Endometrium (tissue), 2 donors: ENCODE measurements around the gene FAP.
A peak's percentile ranks its signal among the peaks of the same experiment; 100 is the strongest.

ENCODE experiments used
- FAIRE-seq: peaks from 2 replicates; lab custom pipeline; 2012; peaks lifted over from hg19 to GRCh38; lab: Jason Lieb, UNC
- donor health status: control.
- donor health status: control.

The FAP gene

GRCh38 chr2:162243294-162243693 lies at the start of gene FAP:
Gene FAP, minus strand, starts transcription at chr2:162243445. Its CDS starts 118 bp downstream, at chr2:162243327.
- FAIRE-seq = peak; percentile 95

- FAIRE-seq = no peak
Measured at GRCh38 chr2:162291748-162292147, 48.5 kb upstream of the FAP start.

DNA sequence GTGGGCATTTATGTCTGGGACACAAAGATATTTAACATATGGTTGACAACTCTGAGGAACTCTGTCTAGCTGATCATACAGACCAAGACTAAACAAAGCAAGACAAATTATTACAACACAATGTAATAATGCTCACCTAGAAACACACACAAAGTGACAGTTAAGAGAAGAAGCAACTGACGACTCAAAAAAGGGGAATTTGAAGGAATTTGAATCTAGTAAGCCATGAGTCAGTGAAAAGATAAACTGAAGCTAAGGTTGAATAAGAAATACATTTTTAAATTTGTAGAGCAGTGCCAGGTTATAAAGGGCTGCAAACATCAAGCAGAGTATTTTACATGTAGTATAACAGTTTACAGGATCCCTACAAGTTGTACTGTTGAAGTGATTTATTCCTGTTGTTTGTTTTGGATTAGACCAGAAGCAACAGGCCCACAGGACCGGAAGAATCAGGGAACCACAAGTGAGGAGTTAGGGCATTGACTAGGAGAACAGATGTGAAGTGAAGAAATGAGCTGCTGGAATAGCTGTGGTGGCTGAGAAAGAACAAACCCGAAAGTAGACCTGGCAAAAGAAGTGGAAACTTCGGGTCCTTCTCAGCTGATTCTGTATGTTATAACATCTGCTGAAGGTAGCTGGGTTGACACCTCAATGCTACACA lies 39.6 kb upstream of the FAP start:
- no peak for FAIRE-seq

DNA sequence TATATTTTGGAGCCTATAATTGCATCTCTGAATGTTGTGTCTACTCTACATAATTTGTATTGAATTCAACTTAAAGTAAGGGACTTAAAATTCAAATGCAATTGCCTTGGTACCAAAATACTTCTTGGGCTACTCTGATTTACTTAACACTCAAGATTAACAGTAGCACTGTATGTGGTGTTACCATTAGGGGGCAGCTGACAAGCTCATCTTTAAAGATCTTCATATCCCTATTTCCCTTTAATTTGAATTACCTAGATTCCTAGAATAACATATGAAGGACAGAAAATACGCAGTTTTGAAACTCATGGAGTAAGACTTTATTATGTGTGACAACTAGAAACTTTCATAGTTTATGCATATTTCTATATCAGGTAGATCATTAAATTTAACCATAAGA lies 37.4 kb upstream of the FAP start:
- FAIRE-seq = no peak

GRCh38 chr2:162277381-162277780 lies 34.1 kb upstream of the FAP start:
- no peak for FAIRE-seq

DNA sequence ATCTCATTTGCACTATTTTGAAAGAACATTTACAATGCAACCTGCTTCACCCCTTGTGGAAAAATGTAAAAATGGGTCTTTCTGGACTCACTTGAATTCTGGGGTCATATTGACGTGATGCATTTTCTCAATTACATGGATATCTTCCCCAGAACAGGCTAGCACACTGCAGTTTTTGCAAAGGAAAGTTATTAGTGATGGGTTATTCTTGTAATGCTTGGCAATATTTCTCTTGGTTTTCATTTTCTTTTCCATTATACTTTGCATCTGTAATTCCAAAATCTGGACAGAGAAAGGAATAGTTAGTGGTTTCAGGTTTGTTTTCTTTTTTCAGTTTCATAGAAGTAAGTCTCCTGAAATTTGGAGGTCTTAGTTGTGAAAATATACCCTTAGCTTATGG lies 24.8 kb upstream of the FAP start:
- no peak for FAIRE-seq

GRCh38 chr2:162267496-162267895 lies 24.3 kb upstream of the FAP start:
- no peak for FAIRE-seq

DNA sequence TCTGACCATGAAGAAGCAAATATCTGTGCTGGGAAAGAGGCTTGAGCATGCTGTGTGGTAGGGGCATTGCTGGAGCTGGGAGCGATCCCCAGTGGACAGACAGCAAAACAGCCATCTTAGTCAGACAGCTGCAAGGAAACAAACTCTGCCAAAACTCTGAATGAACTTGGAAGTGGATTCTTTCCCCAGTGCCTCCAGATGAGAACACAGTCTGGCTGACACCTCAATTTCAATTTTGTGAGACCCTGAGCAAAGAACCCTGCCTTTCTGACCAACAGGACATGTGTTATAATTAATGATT lies 23.2 kb upstream of the FAP start:
- no peak for FAIRE-seq

DNA sequence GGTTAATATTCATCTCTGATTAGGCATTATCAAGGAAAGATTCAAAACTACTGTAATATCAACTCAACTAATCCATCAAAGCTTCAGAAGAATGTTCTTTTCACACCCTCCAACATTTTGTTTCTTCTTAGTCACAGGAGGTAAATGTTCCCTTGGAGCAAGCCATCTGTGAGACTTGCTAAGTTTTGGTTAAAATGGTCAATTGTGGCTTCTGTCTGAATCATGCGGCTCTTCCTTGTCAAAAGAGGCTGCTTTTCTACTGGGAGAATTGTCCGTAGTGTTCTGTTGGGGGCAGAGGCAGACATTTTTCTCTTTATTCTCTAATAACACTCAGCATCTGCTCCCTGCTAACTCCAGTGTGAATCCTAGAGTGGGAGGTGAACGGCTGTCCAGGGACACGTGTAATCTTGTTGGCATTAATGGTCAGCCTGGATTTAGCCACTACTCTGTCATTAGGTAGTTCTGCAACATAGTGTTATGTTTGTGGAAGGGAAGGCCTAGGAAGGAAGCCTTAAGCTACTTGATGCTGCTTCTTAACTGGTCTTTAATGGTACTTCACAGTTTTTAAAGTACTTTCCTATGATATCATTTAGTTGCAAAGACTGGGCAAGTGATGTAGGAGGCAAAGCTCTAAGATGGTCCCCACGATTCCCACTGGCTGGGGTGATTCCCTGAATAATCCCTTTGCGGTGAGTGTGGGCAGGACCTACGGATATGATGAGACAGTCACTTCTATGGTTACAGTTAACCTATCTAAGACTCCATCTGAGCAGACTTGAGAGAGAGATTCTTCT lies 22.6 kb upstream of the FAP start:
- FAIRE-seq = no peak

- no peak for FAIRE-seq
Measured at GRCh38 chr2:162261032-162261945, 18.0 kb upstream of the FAP start.

DNA sequence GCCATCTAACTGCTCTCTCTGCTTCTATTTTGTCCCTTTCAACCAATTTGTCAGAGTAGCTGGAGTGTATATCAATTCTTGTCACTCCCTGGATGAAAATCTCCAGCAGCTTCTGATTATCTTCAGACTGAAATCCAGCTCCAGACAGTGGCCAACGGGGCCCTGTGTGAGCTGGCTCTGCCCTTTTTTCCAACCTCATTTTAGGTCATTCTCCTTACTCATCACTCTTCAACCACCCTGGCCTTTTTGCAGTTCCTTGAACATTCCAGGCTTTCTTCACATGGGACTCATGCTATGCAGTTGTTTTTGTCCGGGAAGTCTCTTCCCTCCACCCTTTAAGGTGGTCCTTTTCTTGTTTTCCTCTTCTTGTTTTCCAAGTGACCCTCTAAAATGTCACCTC lies 15.4 kb upstream of the FAP start:
- no peak for FAIRE-seq

DNA sequence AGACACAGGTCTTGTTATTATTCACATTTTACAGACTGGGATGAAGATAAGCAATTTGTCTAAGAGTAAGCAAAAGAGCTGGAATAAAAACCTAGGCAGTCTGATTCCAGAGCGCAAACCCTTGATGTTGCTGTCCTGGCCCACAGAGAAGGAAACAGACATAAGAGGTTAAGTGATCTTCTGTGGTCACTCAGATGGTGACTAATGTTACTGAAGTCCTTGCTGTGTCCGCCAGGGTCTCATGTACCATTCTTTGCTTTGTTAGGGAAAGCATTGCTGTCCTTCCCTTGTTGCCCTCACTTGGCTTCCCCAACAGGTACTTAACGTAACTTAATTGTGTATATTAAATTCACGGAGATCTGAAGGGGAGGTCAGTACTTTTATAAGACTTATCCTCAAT lies 14.9 kb upstream of the FAP start:
- FAIRE-seq = no peak

DNA sequence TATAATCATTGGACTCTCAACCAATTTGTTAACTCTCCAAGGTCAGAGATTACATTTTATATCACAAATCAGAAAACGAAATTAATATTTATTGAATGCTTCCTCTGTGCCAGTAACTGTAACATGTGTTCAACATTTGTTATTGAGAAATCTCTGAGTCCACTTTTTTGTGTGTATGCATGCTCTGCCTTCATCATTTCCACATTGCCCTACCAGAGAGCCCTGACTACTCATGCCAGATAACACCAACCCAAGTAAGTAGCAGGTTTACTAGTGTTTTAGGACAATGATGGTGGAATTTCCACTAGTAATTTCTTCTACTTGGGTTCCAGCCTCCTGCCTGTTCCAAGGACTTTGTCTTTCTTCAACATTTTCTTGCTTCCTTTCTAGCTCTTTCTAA lies 14.2 kb upstream of the FAP start:
- FAIRE-seq = no peak

DNA sequence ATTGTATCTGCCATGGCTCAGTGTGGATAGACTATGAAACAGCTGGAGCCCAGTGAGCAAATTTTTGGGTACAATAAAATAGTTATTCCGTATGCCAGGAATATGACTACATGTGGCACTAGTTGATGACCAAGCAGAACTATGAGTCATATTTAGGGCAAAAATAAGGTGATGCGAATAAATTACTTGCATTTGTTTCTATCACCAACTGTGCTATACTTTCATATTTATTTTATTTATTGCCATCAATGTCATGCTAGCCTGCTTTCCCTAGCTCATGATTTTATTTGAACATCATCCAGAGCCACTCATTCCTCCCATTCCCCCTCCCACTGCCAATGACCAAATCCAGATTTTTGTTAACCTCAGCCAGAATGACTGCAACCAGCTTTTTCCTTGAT lies 13.3 kb upstream of the FAP start:
- FAIRE-seq = peak; percentile 26

- no peak for FAIRE-seq
Measured at GRCh38 chr2:162254236-162254871, 11.1 kb upstream of the FAP start.

DNA sequence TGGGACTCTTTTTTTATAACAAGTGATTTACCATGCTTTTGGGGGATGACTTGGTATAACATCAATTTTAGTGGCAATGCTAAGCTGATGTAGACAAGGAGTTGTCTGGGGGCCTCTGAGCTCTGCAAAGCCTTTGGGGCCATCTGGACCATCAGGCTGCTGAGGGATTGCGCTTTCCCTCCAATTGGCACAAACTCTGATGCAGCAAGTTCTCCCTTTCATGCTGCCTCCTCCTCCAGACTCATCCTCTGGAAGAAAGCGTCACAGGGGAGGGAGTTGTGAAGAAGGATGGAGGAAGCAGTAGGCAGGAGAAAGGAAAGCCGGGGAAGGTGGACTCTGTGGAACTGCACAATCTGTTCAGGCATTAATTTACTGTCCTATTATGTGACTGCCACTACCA lies 10.2 kb upstream of the FAP start:
- FAIRE-seq = no peak

- FAIRE-seq = no peak
Measured at GRCh38 chr2:162252153-162252552, 8.9 kb upstream of the FAP start.

GRCh38 chr2:162245781-162246180 lies 2.5 kb upstream of the FAP start:
- no peak for FAIRE-seq

DNA sequence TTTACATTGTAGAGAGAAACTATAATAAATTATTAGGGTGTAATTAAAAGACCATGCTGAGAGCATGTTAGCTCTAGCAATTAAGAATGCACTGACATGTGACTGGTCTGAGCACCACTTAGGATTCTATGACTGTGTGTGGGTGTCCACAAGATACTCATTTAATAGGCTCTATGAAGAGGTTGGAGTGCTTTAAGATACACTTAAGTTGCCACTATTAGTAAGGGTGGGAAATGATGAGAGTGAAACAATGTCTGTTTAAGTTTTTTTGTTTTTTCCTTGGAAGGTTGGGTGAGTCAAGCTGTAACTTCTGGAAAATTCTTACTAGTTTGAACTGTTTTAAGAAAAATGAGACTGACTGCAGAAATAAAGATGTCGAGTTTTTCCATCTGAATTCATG lies 1.8 kb upstream of the FAP start:
- no peak for FAIRE-seq

DNA sequence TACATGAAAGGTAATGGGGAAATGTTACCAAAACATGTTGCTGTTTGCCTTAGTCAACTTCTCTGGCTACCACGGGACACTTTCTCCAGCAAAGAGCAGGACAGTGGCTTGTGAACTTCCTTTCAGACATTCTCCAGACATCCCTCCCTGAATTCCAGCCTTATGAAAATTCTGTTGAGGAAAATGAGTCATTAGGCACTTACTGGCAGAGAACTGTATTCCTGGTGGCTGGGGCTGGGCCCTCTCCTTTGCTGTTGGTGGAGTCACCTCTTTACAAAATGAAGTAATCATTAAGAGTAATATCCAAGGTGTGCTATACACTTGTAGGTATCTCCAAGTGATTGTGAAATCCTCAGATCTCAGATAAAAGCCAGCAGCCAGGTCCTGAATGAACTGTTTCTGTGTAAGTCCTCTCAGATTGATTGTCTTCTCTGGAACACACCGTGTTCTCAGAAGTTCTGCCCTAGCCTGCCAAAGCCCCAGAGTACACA lies 1.3 kb upstream of the FAP start:
- FAIRE-seq = peak; percentile 67

DNA sequence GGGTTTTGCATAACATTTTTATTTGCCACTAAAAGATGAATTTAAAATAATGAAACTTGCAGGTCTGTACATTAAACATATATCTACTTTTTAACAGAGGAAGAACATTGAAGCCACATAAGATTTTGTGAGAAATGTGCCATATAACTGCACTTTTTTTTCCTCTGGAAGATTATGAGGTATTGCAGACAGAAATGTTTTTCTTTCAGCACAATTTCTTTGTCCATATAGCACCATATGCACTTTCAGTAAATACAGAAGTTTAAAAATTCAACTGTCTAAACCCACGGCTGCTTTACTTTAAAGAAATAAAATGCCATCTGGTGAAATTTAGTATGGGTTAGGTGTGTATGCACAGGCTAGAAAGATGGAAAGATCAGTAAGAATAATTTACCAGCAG lies 470 bp upstream of the FAP start:
- no peak for FAIRE-seq

- no peak for FAIRE-seq
Measured at GRCh38 chr2:162242586-162243280, 512 bp downstream of the FAP start.
